Measurements from ENCODE around the gene SH2D5. TPM values are rescaled to one million over a fixed set of nuclear protein-coding genes. Genes with fewer than 3 reads are reported as not detected.
A peak's percentile ranks its signal among the peaks of the same experiment; 100 is the strongest.

Gene SH2D5
- total RNA-seq (2021) (1.1 and 1.9 TPM in 2 replicates), Bru-seq, nascent RNA (percentile 31 among the genes with signal in this experiment), BruChase-seq, experiment 1, labeled RNA remaining after a 2-hour chase (percentile 35 among the genes with signal in this experiment), BruChase-seq, experiment 2, labeled RNA remaining after a 6-hour chase (percentile 37 among the genes with signal in this experiment)
- long read RNA-seq, partial matches to known transcripts, result 0 of 3 reads
- long read RNA-seq, other reads (novel, unspliced or antisense), result 3 of 3 reads

DNA sequence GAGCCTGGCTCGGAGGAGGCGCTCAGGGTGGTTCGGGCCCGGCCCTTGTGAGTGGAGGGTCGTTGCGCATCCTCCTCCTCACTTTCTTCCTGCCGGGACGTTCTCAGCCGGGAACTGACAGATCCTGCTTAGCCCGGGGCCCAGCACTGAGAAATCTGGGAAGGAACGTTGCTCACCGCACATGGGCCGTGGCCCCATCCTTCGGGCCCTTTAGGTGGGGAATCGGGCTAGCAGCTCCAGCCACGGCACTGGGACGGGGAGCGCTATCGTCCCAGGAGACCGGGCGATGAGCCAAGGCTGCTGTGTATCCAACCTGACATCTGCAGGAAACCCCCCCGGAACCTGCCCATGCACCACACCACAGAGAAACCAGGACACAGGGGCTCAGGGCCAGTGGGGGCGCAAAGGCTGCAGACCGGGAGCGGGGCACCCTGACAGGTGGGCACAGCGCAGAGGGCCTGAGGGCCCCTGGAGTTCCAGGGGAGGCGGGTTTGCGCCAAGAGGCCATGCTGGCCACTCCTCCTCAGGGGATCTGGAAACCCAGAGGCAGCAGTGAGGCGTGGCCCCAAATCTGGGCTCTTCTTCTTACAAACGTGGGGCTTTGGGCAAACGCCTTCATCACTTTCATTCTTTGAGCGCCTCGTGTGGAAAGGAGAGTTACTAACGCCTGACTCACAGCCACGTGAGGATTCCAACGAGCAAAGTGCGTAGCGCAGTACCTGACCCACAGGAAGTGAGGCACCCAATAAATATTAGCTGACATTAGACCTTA lies at the start of gene SH2D5:
TSS of gene SH2D5 (minus strand) at position 116 of the 772 bp plus-strand sequence. CDS start 4,659 bp downstream, outside the sequence.
- peak within 1 kb of the TSS; percentile 47 for H3K4me3 ChIP-seq (ENCODE audit: low read depth, low read length, poor library complexity, severe bottlenecking)
- no peaks in the 10 kb centered on the region for H3K9me3 ChIP-seq (ENCODE audit: low read depth, low read length, poor library complexity, severe bottlenecking)
- H3K36me3 ChIP-seq (ENCODE audit: insufficient read depth, low read length, poor library complexity, severe bottlenecking), result peaks cover 6% of the 10 kb centered on the region
- peaks cover 5% of the 10 kb centered on the region for H3K27me3 ChIP-seq (replicated peaks; ENCODE audit: insufficient read depth, low read depth, low read length, poor library complexity)
- intact Hi-C loops (cut with micrococcal nuclease; ENCODE audit: unreplicated experiment), result loop anchor here (2.0 kb wide), 1 partner anchor 36 kb away; no protein-coding TSS in a partner anchor
- TF ChIP-seq EZH2 (IDR thresholded peaks at IDR 0.05; ENCODE audit: borderline replicate concordance, low read depth, low read length, poor library complexity, severe bottlenecking) (no peak), CTCF (conservative IDR thresholded peaks at IDR 0.05; ENCODE audit: low read depth, low read length) (peak; percentile 52)
- no peak within 1 kb of the TSS for H3K27ac ChIP-seq (ENCODE audit: low read depth, low read length, poor library complexity, severe bottlenecking)
- peak; percentile 89 for DNase-seq (ENCODE audit: low spot score)
- peaks cover 12% of the 10 kb centered on the region for H3K4me1 ChIP-seq (ENCODE audit: insufficient read depth, low read length, poor library complexity, severe bottlenecking)
- CTCF ChIA-PET, result interaction anchor here (1.0 kb wide), 1 partner anchor 36 kb away, joined by 3 read pairs; no protein-coding TSS in a partner anchor
- no TSS peak for BruUV-seq (replicated peaks)
- POLR2A ChIA-PET (ENCODE audit: low non-redundant PET), result no interaction called here

DNA sequence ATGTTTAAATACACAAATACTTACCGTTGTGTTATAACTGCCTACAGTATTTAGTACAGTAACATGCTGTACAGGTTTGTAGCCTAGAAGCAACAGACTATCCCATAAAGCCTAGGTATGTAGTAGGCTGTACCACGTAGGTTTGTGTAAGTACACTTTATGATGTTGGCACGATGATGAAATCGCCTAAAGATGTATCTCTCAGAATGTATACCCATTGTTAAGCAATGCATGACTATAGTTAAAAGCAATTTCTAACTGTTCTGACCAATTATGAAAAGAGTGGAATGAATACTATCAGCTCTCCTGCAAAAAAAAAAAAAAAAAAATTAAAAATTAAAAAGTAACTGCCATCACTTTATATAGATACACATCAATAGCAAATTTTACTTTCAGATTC lies 43.2 kb upstream of the SH2D5 start:
- Histone ChIP-seq H3K4me3 (ENCODE audit: low read depth, low read length, poor library complexity, severe bottlenecking) (no peak overlapping the region), H3K9me3 (ENCODE audit: low read depth, low read length, poor library complexity, severe bottlenecking) (no peaks in the 10 kb centered on the region), H3K36me3 (ENCODE audit: insufficient read depth, low read length, poor library complexity, severe bottlenecking) (peaks cover 96% of the 10 kb centered on the region), H3K27me3 (replicated peaks; ENCODE audit: insufficient read depth, low read depth, low read length, poor library complexity) (no peaks in the 10 kb centered on the region), H3K4me1 (ENCODE audit: insufficient read depth, low read length, poor library complexity, severe bottlenecking) (no peaks in the 10 kb centered on the region), H3K27ac (ENCODE audit: low read depth, low read length, poor library complexity, severe bottlenecking) (no peak overlapping the region)
- CTCF ChIA-PET, result no interaction called here
- POLR2A ChIA-PET (ENCODE audit: low non-redundant PET), result no interaction called here
- DNase-seq (ENCODE audit: low spot score), result no peak
- no TSS peak for BruUV-seq (replicated peaks)
- no peak for TF ChIP-seq EZH2 (IDR thresholded peaks at IDR 0.05; ENCODE audit: borderline replicate concordance, low read depth, low read length, poor library complexity, severe bottlenecking)
- no peak for TF ChIP-seq CTCF (conservative IDR thresholded peaks at IDR 0.05; ENCODE audit: low read depth, low read length)
- intact Hi-C loops (cut with micrococcal nuclease; ENCODE audit: unreplicated experiment), result loop anchor here (10.0 kb wide), 1 partner anchor 419 kb away; no protein-coding TSS in a partner anchor

- Histone ChIP-seq H3K9me3 (ENCODE audit: low read depth, low read length, poor library complexity, severe bottlenecking) (no peaks in the 10 kb centered on the region), H3K27ac (ENCODE audit: low read depth, low read length, poor library complexity, severe bottlenecking) (no peak overlapping the region), H3K4me1 (ENCODE audit: insufficient read depth, low read length, poor library complexity, severe bottlenecking) (no peaks in the 10 kb centered on the region), H3K4me3 (ENCODE audit: low read depth, low read length, poor library complexity, severe bottlenecking) (no peak overlapping the region), H3K27me3 (replicated peaks; ENCODE audit: insufficient read depth, low read depth, low read length, poor library complexity) (no peaks in the 10 kb centered on the region), H3K36me3 (ENCODE audit: insufficient read depth, low read length, poor library complexity, severe bottlenecking) (peaks cover 100% of the 10 kb centered on the region)
- POLR2A ChIA-PET (ENCODE audit: low non-redundant PET), result no interaction called here
- CTCF ChIA-PET, result no interaction called here
- no peak for TF ChIP-seq EZH2 (IDR thresholded peaks at IDR 0.05; ENCODE audit: borderline replicate concordance, low read depth, low read length, poor library complexity, severe bottlenecking)
- no peak for TF ChIP-seq CTCF (conservative IDR thresholded peaks at IDR 0.05; ENCODE audit: low read depth, low read length)
- DNase-seq (ENCODE audit: low spot score), result no peak
- intact Hi-C loops (cut with micrococcal nuclease; ENCODE audit: unreplicated experiment), result loop anchor here (10.0 kb wide), 1 partner anchor 423 kb away; no protein-coding TSS in a partner anchor
- no TSS peak for BruUV-seq (replicated peaks)
Measured at GRCh38 chr1:20771780-20772179, 39.3 kb upstream of the SH2D5 start.

Measured in A673 (cell line).